Measurements from ENCODE around the gene SIPA1L3. TPM values are rescaled to one million over a fixed set of nuclear protein-coding genes. Genes with fewer than 3 reads are reported as not detected.

Gene SIPA1L3
- total and polyA plus RNA-seq, 2 experiments from 2014 or later: 15.7 to 54.1 TPM

GRCh38 chr19:38149661-38150061, 242.7 kb downstream of the SIPA1L3 start (continued):
- no peak for TF ChIP-seq ZNF462 (CRISPR knock-in tag; IDR thresholded peaks at IDR 0.05)
- no peak for TF ChIP-seq REST (IDR thresholded peaks at IDR 0.05; ENCODE audit: unreplicated experiment)
- TF ChIP-seq CREB1 (CRISPR knock-in tag; IDR thresholded peaks at IDR 0.05; ENCODE audit: low read depth): no peak
- TF ChIP-seq POLR2AphosphoS5 (IDR thresholded peaks at IDR 0.05; ENCODE audit: low read depth): no peak

- no peaks in the 10 kb centered on the region for H3K4me1 ChIP-seq (ENCODE audit: insufficient read depth)
- Mint-ChIP-seq H3K27ac (no peak overlapping the region), H3K36me3 (ENCODE audit: low read depth) (peaks cover 11% of the 10 kb centered on the region), H3K27me3 (ENCODE audit: insufficient read depth, low read depth, poor library complexity) (peaks cover 5% of the 10 kb centered on the region), H3K4me3 (no peak overlapping the region), H3K9me3 (no peaks in the 10 kb centered on the region), H3K4me1 (peaks cover 3% of the 10 kb centered on the region; the same call in 2 of the 3 replicates)
- no peaks in the 10 kb centered on the region for H3K79me2 ChIP-seq (replicated peaks; ENCODE audit: insufficient read depth)
- H3K9me2 ChIP-seq (ENCODE audit: insufficient read depth): no peaks in the 10 kb centered on the region
- no peaks in the 10 kb centered on the region for H3K27me3 ChIP-seq (ENCODE audit: insufficient read depth)
- H3K27ac ChIP-seq (ENCODE audit: low read depth): no peak overlapping the region
- no peak overlapping the region for H3K4me3 ChIP-seq
- peaks cover 5% of the 10 kb centered on the region; the same call in 1 of the 2 replicates for H3K36me3 ChIP-seq (ENCODE audit: insufficient read depth)
- ATAC-seq: no peak
- no peak for DNase-seq (ENCODE audit: low spot score)
- H3F3A ChIP-seq (replicated peaks; ENCODE audit: low read depth): 0 out of 2 replicates have a peak, but pooled peaks cover 2% of the 10 kb centered on the region
- H3K4me2 ChIP-seq: no peak overlapping the region
- H4K20me1 ChIP-seq (replicated peaks; ENCODE audit: insufficient read depth): peaks cover 3% of the 10 kb centered on the region; the same call in 1 of the 2 replicates
- H2AFZ ChIP-seq: no peak overlapping the region
- no peak for TF ChIP-seq CTCF (conservative IDR thresholded peaks at IDR 0.05; ENCODE audit: low read depth in 2 of 2)
- no peak for TF ChIP-seq CREB1 (CRISPR knock-in tag; IDR thresholded peaks at IDR 0.05; ENCODE audit: low read depth)
- no peak for TF ChIP-seq REST (IDR thresholded peaks at IDR 0.05; ENCODE audit: unreplicated experiment)
- TF ChIP-seq EZH2 (IDR thresholded peaks at IDR 0.05; ENCODE audit: low read depth, unreplicated experiment): no peak
- no peak for TF ChIP-seq EZH2phosphoT487 (IDR thresholded peaks at IDR 0.05; ENCODE audit: unreplicated experiment)
- TF ChIP-seq JUNB (IDR thresholded peaks at IDR 0.05; ENCODE audit: unreplicated experiment): no peak
- TF ChIP-seq ZNF331 (CRISPR knock-in tag; IDR thresholded peaks at IDR 0.05; ENCODE audit: low read depth): no peak
Measured at GRCh38 chr19:38151242-38151641, 244.2 kb downstream of the SIPA1L3 start.

Data from GM23338 (cell line).